ENCODE data around the gene GLOD5. TPM values are rescaled to one million over a fixed set of nuclear protein-coding genes. Genes with fewer than 3 reads are reported as not detected.
"Not testable (repeated sequence)": the region's sequence is repeated elsewhere in the genome, so short reads cannot be mapped to it uniquely, and the experiment has no call there.

The GLOD5 gene
- total RNA-seq, 1 experiment from 2014 or later: not detected

DNA sequence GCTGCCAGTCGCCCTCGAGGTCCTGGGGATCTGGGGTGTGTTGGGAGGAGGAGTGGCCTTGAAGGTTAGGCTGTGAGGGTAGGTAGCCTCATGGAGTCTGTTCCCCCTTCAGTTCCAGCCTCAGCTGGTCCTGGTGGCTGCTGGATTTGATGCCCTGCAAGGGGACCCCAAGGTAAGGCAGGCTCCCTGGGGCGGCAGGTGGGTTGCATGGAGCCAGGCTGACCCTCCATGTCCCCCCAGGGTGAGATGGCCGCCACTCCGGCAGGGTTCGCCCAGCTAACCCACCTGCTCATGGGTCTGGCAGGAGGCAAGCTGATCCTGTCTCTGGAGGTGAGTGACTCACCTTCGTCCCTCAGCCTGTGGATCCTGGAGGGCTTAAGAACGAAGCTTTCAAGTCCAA lies 53.2 kb downstream of the GLOD5 start:
- Histone ChIP-seq H3K27ac (no peak overlapping the region), H3K4me1 (replicated peaks) (no peaks in the 10 kb centered on the region), H3K4me3 (no peak overlapping the region), H3K36me3 (no peaks in the 10 kb centered on the region), H3K9me3 (replicated peaks) (no peaks in the 10 kb centered on the region), H3K27me3 (replicated peaks) (no peaks in the 10 kb centered on the region)
- no peak for DNase-seq (ENCODE audit: low read depth in 1 of 2, low spot score in 2 of 2)

DNA sequence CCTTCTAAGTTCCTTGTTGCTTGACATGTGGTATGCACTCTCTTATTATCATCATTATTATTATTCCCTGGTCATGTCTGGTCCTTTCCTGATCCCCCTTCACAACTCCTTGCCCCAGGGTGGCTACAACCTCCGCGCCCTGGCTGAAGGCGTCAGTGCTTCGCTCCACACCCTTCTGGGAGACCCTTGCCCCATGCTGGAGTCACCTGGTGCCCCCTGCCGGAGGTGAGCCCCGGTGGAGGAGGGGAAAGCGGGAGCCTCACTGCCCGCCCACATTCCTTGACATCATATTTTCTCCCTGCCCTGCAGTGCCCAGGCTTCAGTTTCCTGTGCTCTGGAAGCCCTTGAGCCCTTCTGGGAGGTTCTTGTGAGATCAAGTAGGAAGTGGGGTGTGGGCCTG lies 53.7 kb downstream of the GLOD5 start:
- no peaks in the 10 kb centered on the region for H3K27me3 ChIP-seq (replicated peaks)
- H3K4me1 ChIP-seq (replicated peaks): no peaks in the 10 kb centered on the region
- no peaks in the 10 kb centered on the region for H3K36me3 ChIP-seq
- H3K4me3 ChIP-seq: no peak overlapping the region
- DNase-seq (ENCODE audit: low read depth in 1 of 2, low spot score in 2 of 2): no peak
- no peaks in the 10 kb centered on the region for H3K9me3 ChIP-seq (replicated peaks)
- no peak overlapping the region for H3K27ac ChIP-seq

DNA sequence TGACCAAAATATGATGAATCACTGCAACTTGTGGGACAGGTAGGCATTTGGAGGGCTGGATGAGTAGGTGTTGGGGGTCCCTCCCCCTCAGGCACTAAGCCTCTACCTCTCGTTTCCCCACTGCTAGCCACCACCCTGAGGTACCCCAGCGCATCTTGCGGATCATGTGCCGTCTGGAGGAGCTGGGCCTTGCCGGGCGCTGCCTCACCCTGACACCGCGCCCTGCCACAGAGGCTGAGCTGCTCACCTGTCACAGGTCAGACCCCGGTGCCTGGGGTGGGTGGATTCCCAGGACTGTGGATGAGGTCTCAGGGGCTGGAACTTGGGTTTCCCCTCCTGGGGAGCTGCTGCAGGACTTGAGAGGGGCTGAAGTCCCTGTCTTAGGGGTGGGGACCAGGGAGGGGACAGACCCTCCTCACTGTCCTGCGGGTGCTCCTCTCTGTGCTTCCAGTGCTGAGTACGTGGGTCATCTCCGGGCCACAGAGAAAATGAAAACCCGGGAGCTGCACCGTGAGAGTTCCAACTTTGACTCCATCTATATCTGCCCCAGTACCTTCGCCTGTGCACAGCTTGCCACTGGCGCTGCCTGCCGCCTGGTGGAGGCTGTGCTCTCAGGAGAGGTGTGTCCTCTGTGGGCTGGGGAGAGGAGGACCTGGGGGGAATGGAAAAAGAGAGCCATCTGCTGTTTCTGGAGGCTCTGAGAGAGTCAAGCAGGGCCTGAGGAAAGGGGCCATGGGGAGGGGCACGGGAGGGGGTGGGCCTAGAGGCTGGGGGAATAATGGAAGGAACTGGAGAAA lies 54.7 kb downstream of the GLOD5 start:
- Histone ChIP-seq H3K4me3 (no peak overlapping the region), H3K36me3 (no peaks in the 10 kb centered on the region), H3K27ac (no peak overlapping the region), H3K27me3 (replicated peaks) (no peaks in the 10 kb centered on the region), H3K4me1 (replicated peaks) (no peaks in the 10 kb centered on the region), H3K9me3 (replicated peaks) (no peaks in the 10 kb centered on the region)
- DNase-seq (ENCODE audit: low read depth in 1 of 2, low spot score in 2 of 2): no peak

DNA sequence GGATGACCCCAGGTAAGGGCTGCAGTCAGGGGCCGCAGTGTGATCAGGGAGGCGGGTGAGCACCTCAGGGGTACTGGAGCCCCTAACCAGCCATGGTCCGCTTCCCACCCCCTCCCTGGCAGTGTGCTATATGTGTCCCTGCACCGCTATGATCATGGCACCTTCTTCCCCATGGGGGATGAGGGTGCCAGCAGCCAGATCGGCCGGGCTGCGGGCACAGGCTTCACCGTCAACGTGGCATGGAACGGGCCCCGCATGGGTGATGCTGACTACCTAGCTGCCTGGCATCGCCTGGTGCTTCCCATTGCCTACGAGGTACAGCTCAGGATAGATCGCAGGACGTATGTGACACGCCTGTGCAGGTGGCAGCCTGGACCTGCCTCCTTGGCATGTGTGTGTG lies 56.6 kb downstream of the GLOD5 start:
- Histone ChIP-seq H3K36me3 (no peaks in the 10 kb centered on the region), H3K4me1 (replicated peaks) (no peaks in the 10 kb centered on the region)
- DNase-seq (ENCODE audit: low read depth in 1 of 2, low spot score in 2 of 2): no peak

DNA sequence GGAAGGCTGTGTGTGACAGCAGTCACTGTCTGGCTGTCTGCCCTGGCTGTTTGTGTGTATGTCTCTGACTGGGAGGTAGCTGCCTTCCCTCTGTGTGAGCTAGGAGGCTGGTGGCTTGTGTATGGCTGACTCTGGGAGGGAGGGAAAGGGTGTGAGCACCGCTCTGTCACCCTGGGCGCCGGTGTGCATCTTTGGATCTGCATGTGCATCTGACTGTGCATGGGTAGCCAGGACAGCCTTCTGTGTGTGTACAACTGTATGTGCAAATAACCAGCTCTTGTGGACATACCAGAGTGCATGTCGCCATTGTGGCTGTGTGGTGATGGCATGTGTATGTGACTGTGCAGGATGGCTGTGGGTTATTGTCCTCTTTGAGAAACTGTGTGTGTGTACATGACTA lies 57.3 kb downstream of the GLOD5 start:
- Histone ChIP-seq H3K27ac (no peak overlapping the region), H3K4me3 (no peak overlapping the region)
- DNase-seq (ENCODE audit: low read depth in 1 of 2, low spot score in 2 of 2): no peak

More for the DNA sequence above, 56.6 kb downstream of the GLOD5 start:
- H3K9me3 ChIP-seq (replicated peaks): no peaks in the 10 kb centered on the region
- no peak overlapping the region for H3K4me3 ChIP-seq
- H3K27me3 ChIP-seq (replicated peaks): no peaks in the 10 kb centered on the region
- H3K27ac ChIP-seq: no peak overlapping the region

DNA sequence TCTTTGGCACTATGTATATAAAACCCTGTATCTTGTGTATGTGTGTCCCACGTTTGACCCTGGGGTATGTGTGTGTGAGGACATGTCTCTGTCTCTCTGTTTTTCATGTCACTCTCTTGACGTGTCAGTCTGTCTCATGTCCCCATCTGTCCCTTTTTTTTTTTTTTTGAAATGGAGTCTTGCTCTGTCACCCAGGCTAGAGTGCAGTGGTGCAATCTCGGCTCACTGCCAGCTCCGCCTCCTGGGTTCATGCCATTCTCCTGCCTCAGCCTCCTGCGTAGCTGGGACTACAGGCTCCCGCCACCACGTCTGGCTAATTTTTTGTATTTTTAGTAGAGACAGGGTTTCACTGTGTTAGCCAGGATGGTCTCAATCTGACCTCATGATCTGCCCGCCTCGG lies 57.8 kb downstream of the GLOD5 start:
- not testable (repeated sequence) for H3K4me1 ChIP-seq (replicated peaks); H3K36me3 ChIP-seq; H3K27me3 ChIP-seq (replicated peaks); DNase-seq (ENCODE audit: low read depth in 1 of 2, low spot score in 2 of 2); H3K27ac ChIP-seq; H3K4me3 ChIP-seq; H3K9me3 ChIP-seq (replicated peaks)

More for the DNA sequence above, 57.3 kb downstream of the GLOD5 start:
- peaks cover 5% of the 10 kb centered on the region; the same call in 1 of the 2 replicates for H3K36me3 ChIP-seq
- no peaks in the 10 kb centered on the region for H3K9me3 ChIP-seq (replicated peaks)
- H3K27me3 ChIP-seq (replicated peaks): no peaks in the 10 kb centered on the region
- H3K4me1 ChIP-seq (replicated peaks): no peaks in the 10 kb centered on the region

DNA sequence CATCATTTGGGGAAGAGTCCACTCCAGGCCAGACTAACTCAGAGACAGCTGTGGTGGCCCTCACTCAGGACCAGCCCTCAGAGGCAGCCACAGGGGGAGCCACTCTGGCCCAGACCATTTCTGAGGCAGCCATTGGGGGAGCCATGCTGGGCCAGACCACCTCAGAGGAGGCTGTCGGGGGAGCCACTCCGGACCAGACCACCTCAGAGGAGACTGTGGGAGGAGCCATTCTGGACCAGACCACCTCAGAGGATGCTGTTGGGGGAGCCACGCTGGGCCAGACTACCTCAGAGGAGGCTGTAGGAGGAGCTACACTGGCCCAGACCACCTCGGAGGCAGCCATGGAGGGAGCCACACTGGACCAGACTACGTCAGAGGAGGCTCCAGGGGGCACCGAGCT lies 61.5 kb downstream of the GLOD5 start:
- Histone ChIP-seq H3K36me3 (peaks cover 5% of the 10 kb centered on the region; the same call in 1 of the 2 replicates), H3K4me3 (no peak overlapping the region), H3K4me1 (replicated peaks) (no peaks in the 10 kb centered on the region), H3K27me3 (replicated peaks) (no peaks in the 10 kb centered on the region), H3K27ac (no peak overlapping the region), H3K9me3 (replicated peaks) (no peaks in the 10 kb centered on the region)
- DNase-seq (ENCODE audit: low read depth in 1 of 2, low spot score in 2 of 2): no peak

Other genes starting within 250 kb of the GLOD5 start
- gene EBP, start 239.9 kb upstream of the GLOD5 start, total RNA-seq (2014; rRNA removed; shearing (Covaris generic)): 76.1 and 101 TPM in 2 replicates
- 6.5 and 24.1 TPM in 2 replicates for gene TBC1D25, start 222.0 kb upstream of the GLOD5 start, total RNA-seq (2014; rRNA removed; shearing (Covaris generic))
- 228 and 314 TPM in 2 replicates for gene RBM3, start 187.3 kb upstream of the GLOD5 start, total RNA-seq (2014; rRNA removed; shearing (Covaris generic))
- 64.2 and 113 TPM in 2 replicates for gene WDR13, start 164.3 kb upstream of the GLOD5 start, total RNA-seq (2014; rRNA removed; shearing (Covaris generic))
- gene WAS, start 77.9 kb upstream of the GLOD5 start, total RNA-seq (2014; rRNA removed; shearing (Covaris generic)): not detected in 2 replicates
- gene SUV39H1, start 65.0 kb upstream of the GLOD5 start, total RNA-seq (2014; rRNA removed; shearing (Covaris generic)): 9.4 and 17.6 TPM in 2 replicates
- not detected in 2 replicates for gene GATA1, start 24.8 kb downstream of the GLOD5 start, total RNA-seq (2014; rRNA removed; shearing (Covaris generic))
- 47.9 and 77.7 TPM in 2 replicates for gene HDAC6, start 40.3 kb downstream of the GLOD5 start, total RNA-seq (2014; rRNA removed; shearing (Covaris generic))
- not detected in 2 replicates for gene ERAS, start 64.8 kb downstream of the GLOD5 start, total RNA-seq (2014; rRNA removed; shearing (Covaris generic))
- gene PCSK1N, start 73.9 kb downstream of the GLOD5 start, total RNA-seq (2014; rRNA removed; shearing (Covaris generic)): 2.7 and 3.2 TPM in 2 replicates
- gene TIMM17B, start 136.0 kb downstream of the GLOD5 start, total RNA-seq (2014; rRNA removed; shearing (Covaris generic)): 66.4 and 72.2 TPM in 2 replicates
- gene PQBP1, start 136.2 kb downstream of the GLOD5 start, total RNA-seq (2014; rRNA removed; shearing (Covaris generic)): 74.5 and 82.7 TPM in 2 replicates
- gene SLC35A2, start 149.9 kb downstream of the GLOD5 start, total RNA-seq (2014; rRNA removed; shearing (Covaris generic)): 22.7 and 32.6 TPM in 2 replicates
- 8.0 and 10.8 TPM in 2 replicates for gene PIM2, start 157.3 kb downstream of the GLOD5 start, total RNA-seq (2014; rRNA removed; shearing (Covaris generic))
- gene OTUD5, start 195.9 kb downstream of the GLOD5 start, total RNA-seq (2014; rRNA removed; shearing (Covaris generic)): 20.0 and 23.9 TPM in 2 replicates
- gene KCND1, start 210.1 kb downstream of the GLOD5 start, total RNA-seq (2014; rRNA removed; shearing (Covaris generic)): 0.18 TPM in 1 of 2 replicates, not detected in the other
- 17.0 and 19.5 TPM in 2 replicates for gene GRIPAP1, start 240.5 kb downstream of the GLOD5 start, total RNA-seq (2014; rRNA removed; shearing (Covaris generic))

Data from SJSA1 (cell line).